ENCODE data around the gene MTHFSD.

The MTHFSD gene

GRCh38 chr16:86480444-86480843 is 74.6 kb downstream of the MTHFSD start:
- ATAC-seq, result no peak
- TF ChIP-seq ZNF70 (CRISPR knock-in tag; IDR thresholded peaks at IDR 0.05), result no peak
